ENCODE measurements around the gene TBC1D5.

Gene TBC1D5

GRCh38 chr3:17290894-17291293, 451.5 kb downstream of the TBC1D5 start:
- no peak for DNase-seq (ENCODE audit: low spot score)

GRCh38 chr3:17288839-17289399, 453.5 kb downstream of the TBC1D5 start:
- no peak for DNase-seq (ENCODE audit: low spot score)

- DNase-seq (ENCODE audit: low spot score) = no peak
Observed at GRCh38 chr3:17287006-17287689, 455.3 kb downstream of the TBC1D5 start.

GRCh38 chr3:17278006-17278405, 464.4 kb downstream of the TBC1D5 start:
- DNase-seq (ENCODE audit: low spot score) = no peak

GRCh38 chr3:17266846-17267245, 475.6 kb downstream of the TBC1D5 start:
- no peak for DNase-seq (ENCODE audit: low spot score)

- DNase-seq (ENCODE audit: low spot score) = no peak
Observed at GRCh38 chr3:17261627-17262369, 480.6 kb downstream of the TBC1D5 start.

- DNase-seq (ENCODE audit: low spot score) = no peak
Observed at GRCh38 chr3:17260257-17260656, 482.2 kb downstream of the TBC1D5 start.

GRCh38 chr3:17259685-17260084, 482.7 kb downstream of the TBC1D5 start:
- DNase-seq (ENCODE audit: low spot score) = no peak

GRCh38 chr3:17258823-17259436, 483.5 kb downstream of the TBC1D5 start:
- DNase-seq (ENCODE audit: low spot score) = peak; percentile 44

- no peak for DNase-seq (ENCODE audit: low spot score)
Observed at GRCh38 chr3:17257269-17257668, 485.2 kb downstream of the TBC1D5 start.

- no peak for DNase-seq (ENCODE audit: low spot score)
Observed at GRCh38 chr3:17243621-17244020, 498.8 kb downstream of the TBC1D5 start.

- DNase-seq (ENCODE audit: low spot score) = no peak
Observed at GRCh38 chr3:17239417-17239816, 503.0 kb downstream of the TBC1D5 start.

- no peak for DNase-seq (ENCODE audit: low spot score)
Observed at GRCh38 chr3:17238023-17238422, 504.4 kb downstream of the TBC1D5 start.

GRCh38 chr3:17235310-17235709, 507.1 kb downstream of the TBC1D5 start:
- DNase-seq (ENCODE audit: low spot score) = no peak

GRCh38 chr3:17234382-17234781, 508.0 kb downstream of the TBC1D5 start:
- DNase-seq (ENCODE audit: low spot score) = no peak

GRCh38 chr3:17233398-17233800, 509.0 kb downstream of the TBC1D5 start:
- DNase-seq (ENCODE audit: low spot score) = peak; percentile 71

- no peak for DNase-seq (ENCODE audit: low spot score)
Observed at GRCh38 chr3:17232442-17232841, 510.0 kb downstream of the TBC1D5 start.

- no peak for DNase-seq (ENCODE audit: low spot score)
Observed at GRCh38 chr3:17231537-17232261, 510.7 kb downstream of the TBC1D5 start.

GRCh38 chr3:17227472-17227871, 515.0 kb downstream of the TBC1D5 start:
- no peak for DNase-seq (ENCODE audit: low spot score)

GRCh38 chr3:17221529-17221928, 520.9 kb downstream of the TBC1D5 start:
- DNase-seq (ENCODE audit: low spot score) = no peak

GRCh38 chr3:17219593-17219992, 522.8 kb downstream of the TBC1D5 start:
- DNase-seq (ENCODE audit: low spot score) = no peak

GRCh38 chr3:17218587-17218986, 523.8 kb downstream of the TBC1D5 start:
- DNase-seq (ENCODE audit: low spot score) = no peak

Measured in globus pallidus (tissue), 1 donor.